ENCODE data around the gene KCNH1.

KCNH1 gene

DNA sequence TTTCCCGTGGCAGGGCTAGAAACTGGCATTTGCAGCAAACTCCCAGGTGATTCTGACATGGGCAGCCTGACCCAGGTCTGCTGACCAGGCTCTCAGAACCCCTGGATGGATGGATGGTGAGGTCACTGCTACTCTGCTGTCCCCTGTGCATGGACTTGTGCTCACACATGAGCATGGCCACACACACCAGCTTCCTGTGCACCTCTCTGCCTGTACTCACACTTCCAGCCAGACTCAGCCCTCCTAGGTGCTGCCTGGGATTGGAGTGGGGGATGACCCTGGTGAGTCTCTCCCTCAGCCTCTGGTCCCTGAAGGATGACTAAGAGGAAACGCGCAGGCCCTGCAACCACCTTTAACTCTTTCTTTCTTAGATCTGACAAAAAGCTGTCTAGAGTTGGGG lies 444.1 kb downstream of the KCNH1 start:
- TF ChIP-seq, protein P1, sequence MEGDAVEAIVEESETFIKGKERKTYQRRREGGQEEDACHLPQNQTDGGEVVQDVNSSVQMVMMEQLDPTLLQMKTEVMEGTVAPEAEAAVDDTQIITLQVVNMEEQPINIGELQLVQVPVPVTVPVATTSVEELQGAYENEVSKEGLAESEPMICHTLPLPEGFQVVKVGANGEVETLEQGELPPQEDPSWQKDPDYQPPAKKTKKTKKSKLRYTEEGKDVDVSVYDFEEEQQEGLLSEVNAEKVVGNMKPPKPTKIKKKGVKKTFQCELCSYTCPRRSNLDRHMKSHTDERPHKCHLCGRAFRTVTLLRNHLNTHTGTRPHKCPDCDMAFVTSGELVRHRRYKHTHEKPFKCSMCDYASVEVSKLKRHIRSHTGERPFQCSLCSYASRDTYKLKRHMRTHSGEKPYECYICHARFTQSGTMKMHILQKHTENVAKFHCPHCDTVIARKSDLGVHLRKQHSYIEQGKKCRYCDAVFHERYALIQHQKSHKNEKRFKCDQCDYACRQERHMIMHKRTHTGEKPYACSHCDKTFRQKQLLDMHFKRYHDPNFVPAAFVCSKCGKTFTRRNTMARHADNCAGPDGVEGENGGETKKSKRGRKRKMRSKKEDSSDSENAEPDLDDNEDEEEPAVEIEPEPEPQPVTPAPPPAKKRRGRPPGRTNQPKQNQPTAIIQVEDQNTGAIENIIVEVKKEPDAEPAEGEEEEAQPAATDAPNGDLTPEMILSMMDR (IDR thresholded peaks at IDR 0.05; ENCODE audit: extremely low read depth, missing control alignments), result no peak
- DNase-seq (ENCODE audit: low spot score), result no peak

DNA sequence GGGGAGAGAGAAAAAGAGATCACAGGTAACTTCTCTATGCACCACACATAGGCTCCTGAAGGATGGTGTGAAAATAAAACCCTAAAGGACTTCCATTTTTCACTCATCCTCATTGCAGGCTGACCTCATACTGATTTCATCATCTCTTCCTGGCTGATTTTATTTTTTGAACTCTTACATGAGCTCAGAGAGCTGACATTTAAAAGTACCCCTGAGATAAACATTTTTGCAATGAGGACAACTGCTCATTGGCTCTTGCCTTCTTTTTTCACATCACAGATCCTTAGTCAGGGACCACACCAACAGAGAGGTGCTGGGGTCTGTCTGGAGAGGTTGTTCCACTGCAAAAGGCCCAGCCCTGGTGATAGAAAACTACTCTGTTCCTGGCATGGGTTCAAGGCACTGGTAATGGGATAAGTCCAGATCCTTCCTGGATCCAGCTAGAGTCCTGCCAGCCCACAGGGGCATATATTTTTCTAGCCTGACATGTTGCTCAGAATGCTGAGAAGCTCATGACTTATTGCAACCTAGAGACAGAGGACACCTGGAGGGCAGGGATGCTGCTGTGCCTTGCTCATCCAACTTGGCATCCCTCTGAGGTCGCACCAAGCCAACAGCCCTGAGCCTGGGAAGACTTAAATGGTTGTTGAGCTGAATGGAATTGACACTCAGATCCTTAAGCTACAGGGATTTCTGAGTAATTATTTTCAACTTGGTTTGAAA lies 445.3 kb downstream of the KCNH1 start:
- no peak for DNase-seq (ENCODE audit: low spot score)
- TF ChIP-seq, protein P1 (IDR thresholded peaks at IDR 0.05; ENCODE audit: extremely low read depth, missing control alignments), result no peak

DNA sequence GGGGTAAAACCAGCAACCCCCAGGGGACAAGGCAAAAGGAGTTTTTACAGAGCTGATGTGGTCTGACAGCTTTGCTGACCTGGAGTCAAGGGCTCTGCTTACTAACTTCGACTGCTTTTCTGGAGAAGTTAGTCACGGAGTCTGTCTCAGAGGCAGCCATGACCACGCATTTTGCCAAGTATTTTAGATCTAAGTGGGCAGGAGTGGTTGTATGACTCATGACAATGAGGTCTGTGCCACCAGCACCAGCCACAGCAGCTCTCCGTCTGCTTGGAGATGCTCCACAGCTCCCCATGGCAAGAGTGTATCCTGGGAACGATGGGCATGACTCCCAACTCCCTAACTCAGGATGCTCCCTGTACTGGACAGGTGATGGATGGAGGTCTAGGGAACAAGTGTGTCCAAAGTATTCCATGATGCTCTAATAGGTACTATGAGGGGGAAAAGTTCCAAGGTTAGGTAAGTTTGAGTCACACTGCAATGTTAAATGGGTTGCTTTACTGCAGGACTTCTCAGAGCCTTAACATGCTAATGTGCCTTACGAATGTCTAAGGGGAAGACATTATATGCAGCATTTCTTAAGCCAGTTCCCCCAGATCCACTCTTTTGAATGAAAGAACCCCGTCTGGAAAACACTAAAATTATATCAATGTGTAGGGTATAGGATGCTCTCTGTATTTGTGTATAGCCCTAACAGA lies 446.2 kb downstream of the KCNH1 start:
- TF ChIP-seq, protein P1 (IDR thresholded peaks at IDR 0.05; ENCODE audit: extremely low read depth, missing control alignments), result no peak
- no peak for DNase-seq (ENCODE audit: low spot score)

DNA sequence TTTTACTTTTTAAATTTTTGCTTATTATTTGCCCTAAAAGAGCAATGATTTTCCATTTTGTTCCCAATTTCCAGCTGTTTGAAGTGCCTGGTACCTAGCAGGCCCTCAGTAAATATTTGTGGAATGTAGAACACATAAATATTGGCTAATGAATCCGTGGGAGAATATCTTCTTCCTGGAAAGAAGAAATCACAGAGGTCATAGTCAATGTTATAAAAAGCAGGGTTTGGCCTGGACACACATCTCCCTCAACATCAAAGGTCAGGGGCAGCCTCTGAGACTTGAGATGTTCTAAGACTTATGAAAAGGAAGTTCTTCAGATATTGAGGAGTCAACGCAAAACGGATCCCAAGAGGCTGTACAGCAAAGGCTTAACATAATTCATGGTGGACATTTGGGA lies 447.1 kb downstream of the KCNH1 start:
- no peak for DNase-seq (ENCODE audit: low spot score)
- TF ChIP-seq, protein P1 (IDR thresholded peaks at IDR 0.05; ENCODE audit: extremely low read depth, missing control alignments), result no peak

DNA sequence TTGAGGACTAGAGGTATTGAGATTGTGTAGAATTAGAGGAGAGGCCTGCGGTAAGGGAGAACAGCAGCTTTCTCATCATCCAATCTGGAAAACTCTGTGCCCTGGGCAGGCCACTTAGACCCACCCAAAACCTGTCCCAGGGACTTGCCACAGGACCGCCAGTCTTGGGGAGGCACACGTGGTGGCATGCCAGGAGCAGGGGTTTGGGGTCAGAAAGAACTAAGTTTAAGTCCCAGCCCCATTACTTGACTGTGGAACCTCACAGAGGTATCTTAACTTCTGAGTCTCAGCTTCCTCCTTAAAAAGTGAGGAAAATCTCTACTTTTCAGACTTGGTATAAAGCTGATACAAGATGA lies 448.7 kb downstream of the KCNH1 start:
- TF ChIP-seq, protein P1 (IDR thresholded peaks at IDR 0.05; ENCODE audit: extremely low read depth, missing control alignments), result no peak
- DNase-seq (ENCODE audit: low spot score), result no peak

DNA sequence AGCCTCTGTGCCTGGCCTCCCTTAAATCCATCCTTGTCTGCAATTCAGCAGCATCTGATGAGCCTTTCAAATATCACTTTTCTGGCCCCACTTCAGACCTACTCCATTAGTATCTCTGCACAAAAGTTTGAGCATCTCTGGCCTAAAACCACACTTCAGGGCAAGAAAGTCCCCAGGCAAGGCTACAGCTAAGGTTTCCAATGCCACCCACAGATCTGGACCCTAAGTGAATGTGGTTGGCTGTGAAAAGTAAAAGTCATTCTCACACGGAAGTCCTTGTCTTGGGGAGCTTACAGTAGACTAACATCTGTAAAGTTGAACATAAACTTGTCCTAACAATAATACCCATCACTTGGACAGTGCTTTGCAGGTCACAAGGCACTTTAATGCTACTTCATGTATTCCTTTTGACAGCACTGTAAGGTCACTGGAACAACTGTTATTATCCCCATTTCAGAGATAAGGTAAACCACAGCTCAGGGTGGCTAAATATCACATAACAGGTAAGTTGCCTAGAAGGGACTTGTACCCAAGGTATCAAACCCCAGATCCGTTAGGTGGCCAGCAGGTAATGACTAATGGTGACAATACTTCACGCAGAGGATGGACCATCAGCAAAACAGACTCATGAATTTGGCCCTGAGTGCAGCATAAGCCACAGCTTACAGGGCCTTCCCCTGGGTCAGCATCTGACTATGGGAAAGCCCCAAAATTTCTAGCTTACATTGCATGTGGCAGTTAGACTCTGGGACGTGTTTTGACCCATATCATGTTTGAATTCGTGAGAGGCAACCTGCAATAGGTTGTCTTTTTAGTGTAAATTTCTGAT lies 449.3 kb downstream of the KCNH1 start:
- TF ChIP-seq, protein P1 (IDR thresholded peaks at IDR 0.05; ENCODE audit: extremely low read depth, missing control alignments), result no peak
- DNase-seq (ENCODE audit: low spot score), result peak; percentile 72
